CD4-positive, CD25-positive, alpha-beta regulatory T cell (primary cell): Measurements from ENCODE around the gene FCSK. TPM values are rescaled to one million over a fixed set of nuclear protein-coding genes. Genes with fewer than 3 reads are reported as not detected.

Source experiments
- ATAC-seq, 2 donors: fragments of 150-1000 bp; cut with Tn5 transposase; one replicate each; pipeline ENCODE4 v1.10.0; 2021; ENCODE audit warnings: low read depth in 2 of 2, moderate number of reproducible peaks in 2 of 2, moderate library complexity in 1 of 2
- DNase-seq, 3 donors: peaks; one replicate each; pipeline versions ENCODE4 v3.0.0 to v3.0.0-alpha.2; 2012 to 2022; ENCODE audit warnings: mixed read lengths in 1 of 3
- H3K27ac ChIP-seq: one replicate; pipeline ENCODE4 v1.7.0; 2013; ENCODE audit warnings: mild to moderate bottlenecking, low read length; ENCODE audit not compliant: insufficient read depth, poor library complexity, severe bottlenecking
- H3K27me3 ChIP-seq: one replicate; pipeline ENCODE4 v1.7.0; 2013; ENCODE audit warnings: low read length; ENCODE audit not compliant: control insufficient read depth, insufficient read depth
- H3K36me3 ChIP-seq: one replicate; pipeline ENCODE4 v1.7.0; 2013; ENCODE audit warnings: mild to moderate bottlenecking, low read length, moderate library complexity; ENCODE audit not compliant: control insufficient read depth, insufficient read depth
- H3K4me1 ChIP-seq: 2 replicates; pipeline ENCODE4 v1.7.0; 2013; ENCODE audit warnings: mild to moderate bottlenecking, low read length; ENCODE audit not compliant: insufficient read depth, control insufficient read depth, poor library complexity, severe bottlenecking
- H3K4me3 ChIP-seq: one replicate; pipeline ENCODE4 v1.7.0; 2013; ENCODE audit warnings: low read depth, mild to moderate bottlenecking, low read length, moderate library complexity
- H3K9me3 ChIP-seq, 2 experiments: 1 replicate in 1 of 2; 2 replicates in 1 of 2; pipeline ENCODE4 v1.7.0; 2013; ENCODE audit warnings: low read length in 2 of 2, mild to moderate bottlenecking in 1 of 2, moderate library complexity in 1 of 2; ENCODE audit not compliant: control insufficient read depth in 2 of 2
- H3K27ac Mint-ChIP-seq, 3 donors: one replicate each; pipeline ENCODE4 v1.8.0; 2020 to 2022; ENCODE audit warnings: mild to moderate bottlenecking in 3 of 3, mixed read lengths in 3 of 3, moderate library complexity in 2 of 3
- H3K27me3 Mint-ChIP-seq: one replicate; pipeline ENCODE4 v1.8.0; 2022; ENCODE audit warnings: mild to moderate bottlenecking, mixed read lengths
- H3K36me3 Mint-ChIP-seq: one replicate; pipeline ENCODE4 v1.8.0; 2020; ENCODE audit warnings: mixed read lengths
- H3K4me1 Mint-ChIP-seq, 4 donors: one replicate each; pipeline ENCODE4 v1.8.0; 2020 to 2022; ENCODE audit warnings: mixed read lengths in 4 of 4, mild to moderate bottlenecking in 1 of 4
- H3K4me3 Mint-ChIP-seq, 4 donors: one replicate each; pipeline ENCODE4 v1.8.0; 2020 to 2022; ENCODE audit warnings: mild to moderate bottlenecking in 4 of 4, mixed read lengths in 4 of 4, moderate library complexity in 3 of 4
- H3K9me3 Mint-ChIP-seq, 7 donors: one replicate each; pipeline ENCODE4 v1.8.0; 2020 to 2022; ENCODE audit warnings: mixed read lengths in 7 of 7, mild to moderate bottlenecking in 3 of 7, moderate library complexity in 2 of 7
- polyA plus RNA-seq, 4 donors: library from polyadenylated mRNA; unstranded; fragments of 300-500 nt; fragmentation: Illumina TruSeq; gene quantifications; one replicate each; pipeline ENCODE4 v1.2.3, GENCODE V29; 2021
- total RNA-seq: library from RNA; stranded (reverse); gene quantifications from one replicate; pipeline ENCODE4 v1.2.3, GENCODE V29; 2022

Gene FCSK
- total and polyA plus RNA-seq, 5 donors from 2014 or later = 5.7 to 28.5 (median 9.2) TPM

- Histone ChIP-seq H3K27me3 (no peaks in the 10 kb centered on the region), H3K4me1 (no peaks in the 10 kb centered on the region), H3K9me3 (no peaks in the 10 kb centered on the region), H3K36me3 (peaks cover 20% of the 10 kb centered on the region), H3K4me3 (no peak overlapping the region), H3K27ac (no peak overlapping the region)
- Mint-ChIP-seq H3K9me3 (peaks cover 0 to 3% (median 0%) of the 10 kb centered on the region in 7 donors), H3K36me3 (peaks cover 12% of the 10 kb centered on the region), H3K4me1 (peaks cover 0 to 6% (median 3%) of the 10 kb centered on the region in 4 donors), H3K27me3 (no peaks in the 10 kb centered on the region), H3K4me3 (no peak overlapping the region), H3K27ac (no peak overlapping the region)
- no peak for ATAC-seq
- no peak for DNase-seq
Observed at GRCh38 chr16:70466805-70467076, 12.3 kb downstream of the FCSK start.

GRCh38 chr16:70467113-70467512 is 12.7 kb downstream of the FCSK start:
- peaks cover 0 to 3% (median 0%) of the 10 kb centered on the region in 7 donors for H3K9me3 Mint-ChIP-seq

GRCh38 chr16:70467608-70468007 is 13.2 kb downstream of the FCSK start:
- no peak for ATAC-seq
- no peak overlapping the region for H3K4me3 ChIP-seq

More at GRCh38 chr16:70467113-70467512, 12.7 kb downstream of the FCSK start:
- no peaks in the 10 kb centered on the region for H3K4me1 ChIP-seq
- no peak overlapping the region for H3K27ac Mint-ChIP-seq
- no peaks in the 10 kb centered on the region for H3K27me3 ChIP-seq
- H3K4me3 Mint-ChIP-seq = no peak overlapping the region
- peaks cover 12% of the 10 kb centered on the region for H3K36me3 Mint-ChIP-seq
- H3K9me3 ChIP-seq = no peaks in the 10 kb centered on the region
- no peak overlapping the region for H3K4me3 ChIP-seq
- H3K27ac ChIP-seq = no peak overlapping the region
- H3K27me3 Mint-ChIP-seq = no peaks in the 10 kb centered on the region
- ATAC-seq (no peak), DNase-seq (no peak)
- peaks cover 0 to 6% (median 3%) of the 10 kb centered on the region in 4 donors for H3K4me1 Mint-ChIP-seq
- H3K36me3 ChIP-seq = peaks cover 20% of the 10 kb centered on the region

GRCh38 chr16:70468776-70469525 is 14.6 kb downstream of the FCSK start:
- peaks cover 0 to 6% (median 4%) of the 10 kb centered on the region in 4 donors for H3K4me1 Mint-ChIP-seq
- peaks cover 19% of the 10 kb centered on the region for H3K36me3 ChIP-seq
- no peak overlapping the region for H3K27ac ChIP-seq
- H3K27me3 ChIP-seq = no peaks in the 10 kb centered on the region
- H3K4me3 Mint-ChIP-seq = no peak overlapping the region
- no peak overlapping the region for H3K4me3 ChIP-seq
- H3K4me1 ChIP-seq = no peaks in the 10 kb centered on the region
- no peaks in the 10 kb centered on the region for H3K9me3 ChIP-seq
- ATAC-seq = no peak
- H3K9me3 Mint-ChIP-seq = peaks cover 0 to 3% (median 0%) of the 10 kb centered on the region in 7 donors
- DNase-seq = no peak
- H3K27ac Mint-ChIP-seq = peak overlapping the region in 1 of 3 donors; percentile 59
- no peaks in the 10 kb centered on the region for H3K27me3 Mint-ChIP-seq
- H3K36me3 Mint-ChIP-seq = peaks cover 15% of the 10 kb centered on the region

More at GRCh38 chr16:70467608-70468007, 13.2 kb downstream of the FCSK start:
- Mint-ChIP-seq H3K4me3 (no peak overlapping the region), H3K36me3 (peaks cover 12% of the 10 kb centered on the region), H3K9me3 (peaks cover 0 to 3% (median 0%) of the 10 kb centered on the region in 7 donors), H3K4me1 (peaks cover 0 to 6% (median 3%) of the 10 kb centered on the region in 4 donors), H3K27me3 (no peaks in the 10 kb centered on the region), H3K27ac (no peak overlapping the region)
- H3K27me3 ChIP-seq = no peaks in the 10 kb centered on the region
- no peaks in the 10 kb centered on the region for H3K9me3 ChIP-seq
- H3K36me3 ChIP-seq = peaks cover 20% of the 10 kb centered on the region
- no peak overlapping the region for H3K27ac ChIP-seq
- DNase-seq = no peak
- no peaks in the 10 kb centered on the region for H3K4me1 ChIP-seq

- Histone ChIP-seq H3K27ac (no peak overlapping the region), H3K36me3 (peaks cover 14% of the 10 kb centered on the region), H3K4me1 (no peaks in the 10 kb centered on the region), H3K27me3 (no peaks in the 10 kb centered on the region), H3K4me3 (no peak overlapping the region), H3K9me3 (no peaks in the 10 kb centered on the region)
- DNase-seq = no peak
- H3K36me3 Mint-ChIP-seq = peaks cover 11% of the 10 kb centered on the region
- no peak overlapping the region for H3K27ac Mint-ChIP-seq
- no peaks in the 10 kb centered on the region for H3K27me3 Mint-ChIP-seq
- ATAC-seq = no peak
- H3K4me1 Mint-ChIP-seq = peaks cover 0 to 6% (median 4%) of the 10 kb centered on the region in 4 donors
- H3K9me3 Mint-ChIP-seq = peaks cover 0 to 3% (median 0%) of the 10 kb centered on the region in 7 donors
- H3K4me3 Mint-ChIP-seq = no peak overlapping the region
Observed at GRCh38 chr16:70470141-70470926, 15.9 kb downstream of the FCSK start.

GRCh38 chr16:70470927-70471341 is 16.5 kb downstream of the FCSK start:
- peaks cover 0 to 3% (median 0%) of the 10 kb centered on the region in 7 donors for H3K9me3 Mint-ChIP-seq
- peaks cover 11% of the 10 kb centered on the region for H3K36me3 Mint-ChIP-seq
- no peak overlapping the region for H3K27ac Mint-ChIP-seq
- no peaks in the 10 kb centered on the region for H3K4me1 ChIP-seq
- H3K4me3 ChIP-seq = no peak overlapping the region
- H3K4me1 Mint-ChIP-seq = peaks cover 0 to 6% (median 4%) of the 10 kb centered on the region in 4 donors
- DNase-seq (no peak), ATAC-seq (no peak)
- H3K27me3 ChIP-seq = no peaks in the 10 kb centered on the region
- H3K27me3 Mint-ChIP-seq = no peaks in the 10 kb centered on the region
- peaks cover 12% of the 10 kb centered on the region for H3K36me3 ChIP-seq
- no peak overlapping the region for H3K4me3 Mint-ChIP-seq
- no peaks in the 10 kb centered on the region for H3K9me3 ChIP-seq
- no peak overlapping the region for H3K27ac ChIP-seq

- Histone ChIP-seq H3K27ac (no peak overlapping the region), H3K9me3 (no peaks in the 10 kb centered on the region), H3K36me3 (peaks cover 5% of the 10 kb centered on the region), H3K27me3 (no peaks in the 10 kb centered on the region), H3K4me3 (no peak overlapping the region), H3K4me1 (peaks cover 3% of the 10 kb centered on the region)
- Mint-ChIP-seq H3K4me3 (no peak overlapping the region), H3K27me3 (no peaks in the 10 kb centered on the region), H3K36me3 (peaks cover 13% of the 10 kb centered on the region), H3K9me3 (peaks cover 0 to 3% (median 0%) of the 10 kb centered on the region in 7 donors), H3K4me1 (peaks cover 0 to 10% (median 5%) of the 10 kb centered on the region in 4 donors), H3K27ac (no peak overlapping the region)
- ATAC-seq (no peak), DNase-seq (no peak)
Observed at GRCh38 chr16:70472786-70473433, 18.5 kb downstream of the FCSK start.
